Activated CD4-positive, alpha-beta T cell treated with anti-CD3 and anti-CD28 coated beads, Interleukin-2, amount 50 U/mL, for 48 hours (primary cell): Measurements from ENCODE around the gene SERPINE2.
"Not testable (repeated sequence)": the region's sequence is repeated elsewhere in the genome, so short reads cannot be mapped to it uniquely, and the experiment has no call there.

ENCODE experiments used
- DNase-seq, 2 experiments: peaks; one replicate each; pipeline ENCODE4 v3.0.0-alpha.2; 2020

SERPINE2 gene

GRCh38 chr2:224009605-224010315 lies 29.3 kb downstream of the SERPINE2 start:
- DNase-seq: no peak

GRCh38 chr2:224008702-224009261 lies 30.3 kb downstream of the SERPINE2 start:
- no peak for DNase-seq

- DNase-seq: no peak
These were observed 34.9 kb downstream of the SERPINE2 start for GRCh38 chr2:224004105-224004695.

- DNase-seq: not testable (repeated sequence)
These were observed 38.4 kb downstream of the SERPINE2 start for GRCh38 chr2:224000662-224001061.

- DNase-seq: no peak
These were observed 39.2 kb downstream of the SERPINE2 start for GRCh38 chr2:223999862-224000261.

GRCh38 chr2:223998948-223999347 lies 40.1 kb downstream of the SERPINE2 start:
- DNase-seq: no peak

- no peak for DNase-seq
These were observed 41.1 kb downstream of the SERPINE2 start for GRCh38 chr2:223997938-223998337.

- no peak for DNase-seq
These were observed 42.7 kb downstream of the SERPINE2 start for GRCh38 chr2:223996391-223996790.

- no peak for DNase-seq
These were observed 43.5 kb downstream of the SERPINE2 start for GRCh38 chr2:223995569-223995968.

GRCh38 chr2:223994562-223995162 lies 44.4 kb downstream of the SERPINE2 start:
- no peak for DNase-seq

GRCh38 chr2:223993634-223994232 lies 45.4 kb downstream of the SERPINE2 start:
- peak; percentile 65 for DNase-seq

GRCh38 chr2:223991611-223992010 lies 47.5 kb downstream of the SERPINE2 start:
- DNase-seq: no peak

GRCh38 chr2:223989856-223990232 lies 49.2 kb downstream of the SERPINE2 start:
- DNase-seq: no peak

- no peak for DNase-seq
These were observed 49.8 kb downstream of the SERPINE2 start for GRCh38 chr2:223989206-223989855.

- DNase-seq: no peak
These were observed 57.8 kb downstream of the SERPINE2 start for GRCh38 chr2:223981241-223981640.

- DNase-seq: no peak
These were observed 58.3 kb downstream of the SERPINE2 start for GRCh38 chr2:223980803-223981202.

GRCh38 chr2:223980397-223980735 lies 58.7 kb downstream of the SERPINE2 start:
- no peak for DNase-seq

- DNase-seq: no peak
These were observed 59.2 kb downstream of the SERPINE2 start for GRCh38 chr2:223979730-223980396.

- no peak for DNase-seq
These were observed 60.6 kb downstream of the SERPINE2 start for GRCh38 chr2:223978451-223978850.

- DNase-seq: no peak
These were observed 62.4 kb downstream of the SERPINE2 start for GRCh38 chr2:223976635-223977226.

- no peak for DNase-seq
These were observed 65.5 kb downstream of the SERPINE2 start for GRCh38 chr2:223973606-223974005.

GRCh38 chr2:223972656-223973102 lies 66.4 kb downstream of the SERPINE2 start:
- no peak for DNase-seq
